A549 (cell line): Measurements from ENCODE around the gene SLC25A25.

Experiments used
- BHLHE40 ChIP-seq: IDR thresholded peaks from 2 replicates; pipeline ENCODE4 v1.6.1; 2012; ENCODE audit warnings: low read depth, low read length, inconsistent platforms
- ESRRA ChIP-seq: fragments of 150-350 bp; IDR thresholded peaks from 2 replicates; pipeline ENCODE4 v1.6.1; 2014; ENCODE audit warnings: mild to moderate bottlenecking, low read length, borderline replicate concordance
- HOXA7 ChIP-seq: fragments of 250-450 bp; sonication (Bioruptor Pico); IDR thresholded peaks from 2 replicates; pipeline ENCODE4 v1.5.0; 2020; ENCODE audit warnings: mild to moderate bottlenecking, moderate library complexity
- KDM5A ChIP-seq: fragments of 200-600 bp; sonication (generic); IDR thresholded peaks from 2 replicates; pipeline ENCODE4 v1.6.1; 2016; ENCODE audit warnings: antibody characterized with exemption, mild to moderate bottlenecking
- MAZ ChIP-seq: fragments of 150-350 bp; IDR thresholded peaks from 2 replicates; pipeline ENCODE4 v1.6.1; 2014; ENCODE audit warnings: antibody characterized with exemption, low read depth, low read length, borderline replicate concordance
- POLR2A ChIP-seq: IDR thresholded peaks from 2 replicates; pipeline ENCODE4 v1.6.1; 2012; ENCODE audit warnings: mild to moderate bottlenecking, low read length
- RARB ChIP-seq: fragments of 250-450 bp; sonication (Bioruptor Pico); IDR thresholded peaks from 2 replicates; pipeline ENCODE4 v1.8.0; 2021; ENCODE audit warnings: mild to moderate bottlenecking, moderate library complexity
- RFX5 ChIP-seq: fragments of 450-650 bp; IDR thresholded peaks from 2 replicates; pipeline ENCODE4 v1.7.1; 2014; ENCODE audit warnings: antibody characterized with exemption, mild to moderate bottlenecking, moderate library complexity
- SMC3 ChIP-seq: fragments of >200 bp; sonication (Bioruptor Twin); formaldehyde crosslinking; IDR thresholded peaks from 3 replicates; pipeline ENCODE4 v1.6.1; 2018; ENCODE audit warnings: inconsistent platforms
- USF2 ChIP-seq: fragments of 450-650 bp; IDR thresholded peaks from 2 replicates; pipeline ENCODE4 v1.6.1; 2014; ENCODE audit warnings: antibody characterized with exemption
- TF ChIP-seq, protein P1 (sequence below): fragments of >200 bp; sonication (Bioruptor Twin); formaldehyde crosslinking; IDR thresholded peaks from 3 replicates; pipeline ENCODE4 v1.5.1; 2016
- TF ChIP-seq, protein P2 (sequence below): IDR thresholded peaks from 2 replicates; pipeline ENCODE4 v1.6.1; 2012

GRCh38 chr9:128124451-128124850 is 56.4 kb downstream of the SLC25A25 start:
- TF ChIP-seq ESRRA (no peak), RFX5 (no peak), HOXA7 (CRISPR knock-in tag) (no peak), POLR2A (no peak), MAZ (no peak), SMC3 (no peak), KDM5A (no peak), RARB (CRISPR knock-in tag) (no peak), BHLHE40 (no peak), USF2 (no peak)
- TF ChIP-seq, protein P1, sequence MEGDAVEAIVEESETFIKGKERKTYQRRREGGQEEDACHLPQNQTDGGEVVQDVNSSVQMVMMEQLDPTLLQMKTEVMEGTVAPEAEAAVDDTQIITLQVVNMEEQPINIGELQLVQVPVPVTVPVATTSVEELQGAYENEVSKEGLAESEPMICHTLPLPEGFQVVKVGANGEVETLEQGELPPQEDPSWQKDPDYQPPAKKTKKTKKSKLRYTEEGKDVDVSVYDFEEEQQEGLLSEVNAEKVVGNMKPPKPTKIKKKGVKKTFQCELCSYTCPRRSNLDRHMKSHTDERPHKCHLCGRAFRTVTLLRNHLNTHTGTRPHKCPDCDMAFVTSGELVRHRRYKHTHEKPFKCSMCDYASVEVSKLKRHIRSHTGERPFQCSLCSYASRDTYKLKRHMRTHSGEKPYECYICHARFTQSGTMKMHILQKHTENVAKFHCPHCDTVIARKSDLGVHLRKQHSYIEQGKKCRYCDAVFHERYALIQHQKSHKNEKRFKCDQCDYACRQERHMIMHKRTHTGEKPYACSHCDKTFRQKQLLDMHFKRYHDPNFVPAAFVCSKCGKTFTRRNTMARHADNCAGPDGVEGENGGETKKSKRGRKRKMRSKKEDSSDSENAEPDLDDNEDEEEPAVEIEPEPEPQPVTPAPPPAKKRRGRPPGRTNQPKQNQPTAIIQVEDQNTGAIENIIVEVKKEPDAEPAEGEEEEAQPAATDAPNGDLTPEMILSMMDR: no peak
- TF ChIP-seq, protein P2, sequence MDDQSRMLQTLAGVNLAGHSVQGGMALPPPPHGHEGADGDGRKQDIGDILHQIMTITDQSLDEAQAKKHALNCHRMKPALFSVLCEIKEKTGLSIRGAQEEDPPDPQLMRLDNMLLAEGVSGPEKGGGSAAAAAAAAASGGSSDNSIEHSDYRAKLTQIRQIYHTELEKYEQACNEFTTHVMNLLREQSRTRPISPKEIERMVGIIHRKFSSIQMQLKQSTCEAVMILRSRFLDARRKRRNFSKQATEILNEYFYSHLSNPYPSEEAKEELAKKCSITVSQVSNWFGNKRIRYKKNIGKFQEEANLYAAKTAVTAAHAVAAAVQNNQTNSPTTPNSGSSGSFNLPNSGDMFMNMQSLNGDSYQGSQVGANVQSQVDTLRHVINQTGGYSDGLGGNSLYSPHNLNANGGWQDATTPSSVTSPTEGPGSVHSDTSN: no peak
